ENCODE measurements around the gene DDX17. TPM values are rescaled to one million over a fixed set of nuclear protein-coding genes. Genes with fewer than 3 reads are reported as not detected.
A peak's percentile ranks its signal among the peaks of the same experiment; 100 is the strongest.

The DDX17 gene
- total and polyA plus RNA-seq, 9 of the 15 experiments (the other 6 are each of a cell fraction or from before 2014, with no cell fraction given) = 17.6 to 421 (median 189) TPM

GRCh38 chr22:38506118-38506962, at the start of gene DDX17 (continued):
- TF ChIP-seq FOXJ3 (CRISPR knock-in tag; IDR thresholded peaks at IDR 0.05) (no peak), JUNB (CRISPR knock-in tag; conservative IDR thresholded peaks at IDR 0.05) (no peak), SMARCE1 (IDR thresholded peaks at IDR 0.05) (no peak), NFYB (IDR thresholded peaks at IDR 0.05; ENCODE audit: extremely low read depth, insufficient read length) (no peak), DLX4 (CRISPR knock-in tag; IDR thresholded peaks at IDR 0.05) (no peak), TEAD2 (tag; IDR thresholded peaks at IDR 0.05) (peak; percentile 85), SMAD1 (IDR thresholded peaks at IDR 0.05; ENCODE audit: low read depth, low read length, partially characterized antibody) (peak; percentile 73), U2AF1 (optimal IDR thresholded peaks at IDR 0.05; ENCODE audit: low read depth, low read length) (no peak), KAT7 (CRISPR knock-in tag; IDR thresholded peaks at IDR 0.05; ENCODE audit: borderline replicate concordance) (no peak; the same call in 1 of the 2 replicates), SMAD4 (CRISPR knock-in tag; conservative IDR thresholded peaks at IDR 0.05) (peak; percentile 34), MYNN (IDR thresholded peaks at IDR 0.05) (no peak), MYNN (CRISPR knock-in tag; IDR thresholded peaks at IDR 0.05) (no peak), SETDB1 (IDR thresholded peaks at IDR 0.05; ENCODE audit: low read length) (no peak), FOXP1 (CRISPR knock-in tag; IDR thresholded peaks at IDR 0.05) (no peak; the same call in 1 of the 2 replicates), PTBP1 (IDR thresholded peaks at IDR 0.05; ENCODE audit: low read depth, low read length) (no peak), ZBTB7A (IDR thresholded peaks at IDR 0.05; ENCODE audit: borderline replicate concordance, control insufficient read depth, low read depth, low read length) (no peak), NFATC3 (IDR thresholded peaks at IDR 0.05) (no peak), ZNF134 (CRISPR knock-in tag; conservative IDR thresholded peaks at IDR 0.05) (no peak; the same call in 1 of the 2 replicates)
- TF ChIP-seq, protein P1, sequence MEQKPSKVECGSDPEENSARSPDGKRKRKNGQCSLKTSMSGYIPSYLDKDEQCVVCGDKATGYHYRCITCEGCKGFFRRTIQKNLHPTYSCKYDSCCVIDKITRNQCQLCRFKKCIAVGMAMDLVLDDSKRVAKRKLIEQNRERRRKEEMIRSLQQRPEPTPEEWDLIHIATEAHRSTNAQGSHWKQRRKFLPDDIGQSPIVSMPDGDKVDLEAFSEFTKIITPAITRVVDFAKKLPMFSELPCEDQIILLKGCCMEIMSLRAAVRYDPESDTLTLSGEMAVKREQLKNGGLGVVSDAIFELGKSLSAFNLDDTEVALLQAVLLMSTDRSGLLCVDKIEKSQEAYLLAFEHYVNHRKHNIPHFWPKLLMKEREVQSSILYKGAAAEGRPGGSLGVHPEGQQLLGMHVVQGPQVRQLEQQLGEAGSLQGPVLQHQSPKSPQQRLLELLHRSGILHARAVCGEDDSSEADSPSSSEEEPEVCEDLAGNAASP (IDR thresholded peaks at IDR 0.05) = no peak
- TF ChIP-seq, protein P2, sequence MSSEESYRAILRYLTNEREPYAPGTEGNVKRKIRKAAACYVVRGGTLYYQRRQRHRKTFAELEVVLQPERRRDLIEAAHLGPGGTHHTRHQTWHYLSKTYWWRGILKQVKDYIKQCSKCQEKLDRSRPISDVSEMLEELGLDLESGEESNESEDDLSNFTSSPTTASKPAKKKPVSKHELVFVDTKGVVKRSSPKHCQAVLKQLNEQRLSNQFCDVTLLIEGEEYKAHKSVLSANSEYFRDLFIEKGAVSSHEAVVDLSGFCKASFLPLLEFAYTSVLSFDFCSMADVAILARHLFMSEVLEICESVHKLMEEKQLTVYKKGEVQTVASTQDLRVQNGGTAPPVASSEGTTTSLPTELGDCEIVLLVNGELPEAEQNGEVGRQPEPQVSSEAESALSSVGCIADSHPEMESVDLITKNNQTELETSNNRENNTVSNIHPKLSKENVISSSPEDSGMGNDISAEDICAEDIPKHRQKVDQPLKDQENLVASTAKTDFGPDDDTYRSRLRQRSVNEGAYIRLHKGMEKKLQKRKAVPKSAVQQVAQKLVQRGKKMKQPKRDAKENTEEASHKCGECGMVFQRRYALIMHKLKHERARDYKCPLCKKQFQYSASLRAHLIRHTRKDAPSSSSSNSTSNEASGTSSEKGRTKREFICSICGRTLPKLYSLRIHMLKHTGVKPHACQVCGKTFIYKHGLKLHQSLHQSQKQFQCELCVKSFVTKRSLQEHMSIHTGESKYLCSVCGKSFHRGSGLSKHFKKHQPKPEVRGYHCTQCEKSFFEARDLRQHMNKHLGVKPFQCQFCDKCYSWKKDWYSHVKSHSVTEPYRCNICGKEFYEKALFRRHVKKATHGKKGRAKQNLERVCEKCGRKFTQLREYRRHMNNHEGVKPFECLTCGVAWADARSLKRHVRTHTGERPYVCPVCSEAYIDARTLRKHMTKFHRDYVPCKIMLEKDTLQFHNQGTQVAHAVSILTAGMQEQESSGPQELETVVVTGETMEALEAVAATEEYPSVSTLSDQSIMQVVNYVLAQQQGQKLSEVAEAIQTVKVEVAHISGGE (CRISPR knock-in tag; IDR thresholded peaks at IDR 0.05) = no peak
- TF ChIP-seq, protein P3, sequence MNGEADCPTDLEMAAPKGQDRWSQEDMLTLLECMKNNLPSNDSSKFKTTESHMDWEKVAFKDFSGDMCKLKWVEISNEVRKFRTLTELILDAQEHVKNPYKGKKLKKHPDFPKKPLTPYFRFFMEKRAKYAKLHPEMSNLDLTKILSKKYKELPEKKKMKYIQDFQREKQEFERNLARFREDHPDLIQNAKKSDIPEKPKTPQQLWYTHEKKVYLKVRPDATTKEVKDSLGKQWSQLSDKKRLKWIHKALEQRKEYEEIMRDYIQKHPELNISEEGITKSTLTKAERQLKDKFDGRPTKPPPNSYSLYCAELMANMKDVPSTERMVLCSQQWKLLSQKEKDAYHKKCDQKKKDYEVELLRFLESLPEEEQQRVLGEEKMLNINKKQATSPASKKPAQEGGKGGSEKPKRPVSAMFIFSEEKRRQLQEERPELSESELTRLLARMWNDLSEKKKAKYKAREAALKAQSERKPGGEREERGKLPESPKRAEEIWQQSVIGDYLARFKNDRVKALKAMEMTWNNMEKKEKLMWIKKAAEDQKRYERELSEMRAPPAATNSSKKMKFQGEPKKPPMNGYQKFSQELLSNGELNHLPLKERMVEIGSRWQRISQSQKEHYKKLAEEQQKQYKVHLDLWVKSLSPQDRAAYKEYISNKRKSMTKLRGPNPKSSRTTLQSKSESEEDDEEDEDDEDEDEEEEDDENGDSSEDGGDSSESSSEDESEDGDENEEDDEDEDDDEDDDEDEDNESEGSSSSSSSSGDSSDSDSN (IDR thresholded peaks at IDR 0.05; ENCODE audit: borderline replicate concordance in 1 of 2, low read depth in 2 of 2, low read length in 2 of 2) = peak in 1 of 2 experiments; percentile 0; a peak in 1 of 4 replicates
